GM18526 (cell line): ENCODE results near the gene GHRHR.

ENCODE experiments used
- POLR2A ChIP-seq: IDR thresholded peaks from 3 replicates; pipeline ENCODE4 v1.6.1; 2011; ENCODE audit not compliant: insufficient read length; ENCODE audit errors: extremely low read depth

GHRHR gene

GRCh38 chr7:30963842-30964241, at the start of gene GHRHR:
Gene GHRHR (plus strand): TSS chr7:30963953. CDS start chr7:30964069, 116 bp downstream.
- no peak for TF ChIP-seq POLR2A

DNA sequence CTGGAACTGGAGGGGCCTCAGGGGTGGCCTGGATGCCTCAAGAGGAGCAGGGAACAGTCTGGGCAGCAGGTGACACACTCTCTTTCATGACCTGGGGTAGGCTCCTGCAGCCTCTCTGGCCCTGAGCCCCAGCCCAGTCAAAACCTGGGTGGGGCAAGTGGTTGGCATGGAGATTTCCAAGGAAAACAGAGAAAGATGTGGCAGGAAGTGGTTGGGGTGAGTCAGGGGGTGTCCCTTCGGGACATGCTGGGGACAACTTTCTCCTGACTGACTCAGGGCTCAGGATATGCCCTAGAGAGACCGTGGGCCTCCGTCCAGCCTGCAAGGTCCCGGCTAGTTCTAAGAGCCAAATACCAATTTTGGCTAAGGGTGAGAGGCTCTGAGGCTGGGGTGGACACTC, 49.2 kb upstream of the GHRHR start:
- TF ChIP-seq POLR2A: no peak

GRCh38 chr7:30915005-30915601, 48.6 kb upstream of the GHRHR start:
- no peak for TF ChIP-seq POLR2A

DNA sequence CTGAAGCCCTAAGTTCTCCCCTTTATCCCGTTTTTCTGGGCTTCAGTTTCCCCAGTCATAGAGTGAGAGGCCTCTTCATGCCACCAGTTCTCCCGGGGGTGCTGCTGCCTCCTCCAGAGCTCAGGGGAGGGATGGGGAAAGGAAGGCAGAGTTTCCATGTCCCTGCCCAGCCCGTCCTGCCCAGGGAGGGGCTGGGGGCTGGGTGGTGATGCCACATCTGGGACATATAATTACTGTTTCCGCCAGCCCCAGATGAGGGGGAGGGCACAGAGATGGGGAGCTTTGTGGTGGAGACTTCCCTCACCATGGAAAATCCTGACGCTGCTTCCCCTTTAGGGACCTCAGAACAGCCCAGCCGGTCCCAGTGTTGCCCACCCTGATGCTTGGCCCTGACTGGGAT, 48.0 kb upstream of the GHRHR start:
- TF ChIP-seq POLR2A: no peak

- no peak for TF ChIP-seq POLR2A
Measured at GRCh38 chr7:30916255-30916654, 47.5 kb upstream of the GHRHR start.

- TF ChIP-seq POLR2A: no peak
Measured at GRCh38 chr7:30916767-30917166, 47.0 kb upstream of the GHRHR start.

DNA sequence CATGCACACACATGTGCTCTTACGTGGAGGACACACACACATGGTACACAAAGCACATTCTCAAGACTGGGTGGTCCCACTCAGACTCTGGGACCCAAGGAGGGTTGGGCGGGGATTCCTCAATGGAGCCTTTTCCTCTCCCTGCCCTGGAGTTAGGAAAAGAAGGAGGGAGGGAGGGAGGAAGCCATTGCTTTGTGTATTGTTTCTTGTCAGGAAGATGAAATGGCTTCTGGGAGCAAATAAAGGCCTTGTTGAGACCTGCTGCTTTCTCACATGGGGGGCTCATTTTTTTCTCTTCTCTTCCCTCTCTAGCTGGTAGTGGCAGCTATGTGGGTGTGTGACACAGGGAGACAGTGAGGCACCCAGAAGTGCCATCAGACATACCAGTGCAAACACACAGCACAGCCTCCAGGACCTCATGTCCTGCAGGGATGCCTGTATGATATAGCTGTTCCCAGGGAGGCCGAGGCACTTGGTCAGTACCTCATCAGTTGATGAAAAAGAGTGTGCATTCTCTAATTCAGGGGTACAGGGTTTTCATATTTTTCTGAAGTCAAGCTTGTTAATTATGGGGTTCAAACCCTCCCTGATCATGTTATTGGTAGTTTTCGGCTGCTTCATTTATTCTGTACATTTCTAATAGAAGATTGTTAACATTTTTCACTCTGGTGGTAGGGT, 46.4 kb upstream of the GHRHR start:
- TF ChIP-seq POLR2A: no peak

GRCh38 chr7:30918676-30919075, 45.1 kb upstream of the GHRHR start:
- no peak for TF ChIP-seq POLR2A

DNA sequence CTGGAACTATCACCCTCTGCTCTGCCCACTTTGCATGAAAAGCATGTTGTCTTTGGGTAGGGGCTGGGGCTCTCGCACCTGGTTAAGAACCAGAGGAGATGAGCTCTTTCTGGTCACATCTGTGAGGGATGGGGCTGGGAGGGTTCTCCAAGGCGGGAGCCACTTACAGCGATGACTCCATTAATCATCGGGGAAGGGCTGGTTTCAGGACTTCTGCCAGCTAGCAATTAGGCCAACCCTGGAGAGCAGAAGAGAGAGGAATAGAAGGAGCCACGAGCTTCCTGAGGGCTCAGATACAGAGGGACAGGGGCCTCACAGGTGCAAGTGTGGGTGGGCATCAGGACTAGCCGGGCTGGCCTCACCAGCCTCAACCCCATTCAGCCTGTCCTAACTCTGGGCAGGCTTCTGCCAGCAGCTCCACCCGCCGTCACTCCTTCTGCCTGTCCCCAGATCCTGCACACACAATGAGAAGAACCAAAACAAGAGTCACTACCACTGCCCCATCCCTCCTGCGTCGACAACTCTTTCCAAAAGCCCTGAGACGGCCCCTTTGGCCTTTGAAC, 43.7 kb upstream of the GHRHR start:
- no peak for TF ChIP-seq POLR2A

- TF ChIP-seq POLR2A: no peak
Measured at GRCh38 chr7:30920584-30921539, 42.9 kb upstream of the GHRHR start.

DNA sequence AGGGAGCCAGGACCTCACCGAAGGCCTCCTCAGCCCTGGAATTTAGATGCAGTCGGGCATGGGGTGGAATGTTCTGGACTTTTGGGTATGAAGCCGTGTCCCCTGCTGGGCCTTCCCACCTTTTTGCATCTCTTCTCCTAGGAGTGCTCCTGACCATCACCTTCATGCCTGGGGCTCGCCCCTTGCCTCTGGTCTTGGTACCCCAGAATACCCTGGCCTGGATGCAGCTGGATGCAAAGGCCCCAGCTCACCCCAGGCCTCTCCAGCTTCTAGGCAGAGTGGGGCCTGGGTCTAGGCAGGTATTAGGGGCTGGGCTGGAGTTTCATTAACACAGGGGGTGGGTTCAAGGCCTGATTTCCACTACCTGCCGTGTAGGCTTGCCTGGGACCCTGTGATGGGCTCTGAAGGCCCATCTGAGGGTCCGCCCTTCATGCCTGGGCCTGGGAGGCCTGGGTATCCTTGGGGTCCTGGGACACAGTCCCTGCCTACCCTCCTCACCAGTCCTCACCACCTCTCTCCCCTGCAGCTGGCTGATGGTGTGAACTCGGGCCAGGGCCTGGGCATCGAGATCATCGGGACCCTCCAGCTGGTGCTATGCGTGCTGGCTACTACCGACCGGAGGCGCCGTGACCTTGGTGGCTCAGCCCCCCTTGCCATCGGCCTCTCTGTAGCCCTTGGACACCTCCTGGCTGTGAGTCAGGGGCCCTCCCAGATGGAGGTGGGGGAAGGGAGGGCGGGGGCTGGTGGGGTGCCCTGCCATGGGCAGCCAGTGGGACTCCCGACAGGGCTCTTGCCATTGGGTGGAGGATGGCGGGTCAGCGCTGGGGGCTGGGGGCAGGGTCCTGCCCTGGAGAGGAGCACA, 42.0 kb upstream of the GHRHR start:
- TF ChIP-seq POLR2A: no peak

- no peak for TF ChIP-seq POLR2A
Measured at GRCh38 chr7:30922596-30922995, 41.2 kb upstream of the GHRHR start.

DNA sequence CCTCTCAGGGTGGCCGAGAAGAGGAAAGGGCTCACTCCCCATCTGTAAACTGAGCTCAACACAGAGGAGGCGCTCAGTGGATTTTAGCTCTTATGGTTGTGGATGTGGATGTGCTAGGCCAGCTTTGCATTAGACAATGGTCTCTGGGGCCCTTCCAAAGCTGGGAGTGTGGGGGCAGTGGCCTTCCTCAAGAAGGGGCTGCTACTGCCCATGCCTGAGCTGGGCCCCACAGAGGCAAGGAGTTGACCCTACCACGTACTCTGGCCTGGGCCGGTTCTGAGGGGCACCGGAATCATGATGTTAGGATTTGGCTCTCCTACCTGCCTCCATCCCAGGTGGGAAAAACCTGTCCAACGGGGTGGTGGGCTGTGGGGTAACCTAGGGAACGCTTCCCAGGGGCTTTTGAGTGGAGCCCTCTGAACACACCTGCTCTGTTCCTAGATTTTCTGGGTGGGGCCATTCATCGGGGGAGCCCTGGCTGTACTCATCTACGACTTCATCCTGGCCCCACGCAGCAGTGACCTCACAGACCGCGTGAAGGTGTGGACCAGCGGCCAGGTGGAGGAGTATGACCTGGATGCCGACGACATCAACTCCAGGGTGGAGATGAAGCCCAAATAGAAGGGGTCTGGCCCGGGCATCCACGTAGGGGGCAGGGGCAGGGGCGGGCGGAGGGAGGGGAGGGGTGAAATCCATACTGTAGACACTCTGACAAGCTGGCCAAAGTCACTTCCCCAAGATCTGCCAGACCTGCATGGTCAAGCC, 40.6 kb upstream of the GHRHR start:
- no peak for TF ChIP-seq POLR2A
